Stomach (tissue), 4 donors: ENCODE measurements around the gene SLC25A13.

ENCODE experiments used
- CTCF ChIP-seq, 7 experiments: fragments of 450-650 bp in 4 of 7; fragments of 200-600 bp in 3 of 7; sonication (generic) in 3 of 7; IDR thresholded peaks; one replicate each; pipeline ENCODE4 v1.5.1; 2016 to 2019; ENCODE audit warnings: antibody characterized with exemption in 7 of 7, control low read depth in 2 of 7, mild to moderate bottlenecking in 1 of 7
- POLR2AphosphoS5 ChIP-seq, 3 donors: sonication (generic); formaldehyde crosslinking; IDR thresholded peaks; one replicate each; pipeline ENCODE4 v1.6.1; 2016; ENCODE audit warnings: antibody characterized with exemption in 3 of 3

- no peak for TF ChIP-seq CTCF (IDR thresholded peaks at IDR 0.05)
- no peak for TF ChIP-seq POLR2AphosphoS5 (IDR thresholded peaks at IDR 0.05)
Measured at GRCh38 chr7:96276019-96276418, 45.9 kb downstream of the SLC25A13 start.
